MM.1S (cell line): ENCODE data around the gene CHCT1.

Source experiments
- CTCF ChIP-seq: fragments of 300-600 bp; sonication (generic); IDR thresholded peaks from 2 replicates; pipeline ENCODE4 v1.5.1; 2016; ENCODE audit warnings: antibody characterized with exemption, low read length, mixed read lengths
- EZH2 ChIP-seq: fragments of 300-600 bp; sonication (generic); optimal IDR thresholded peaks from 2 replicates; pipeline ENCODE3; 2017; ENCODE audit warnings: low read depth, mild to moderate bottlenecking, antibody characterized with exemption, low read length, mixed read lengths
- EZH2phosphoT487 ChIP-seq: fragments of 300-600 bp; sonication (generic); IDR thresholded peaks from 2 replicates; pipeline ENCODE4 v1.6.1; 2018; ENCODE audit warnings: antibody characterized with exemption, low read length

GRCh38 chr17:60445144-60445543 is 22.9 kb downstream of the CHCT1 start:
- TF ChIP-seq EZH2, result no peak
- no peak for TF ChIP-seq CTCF
- no peak for TF ChIP-seq EZH2phosphoT487
